NK-92 (cell line): Measurements from ENCODE around the gene MT1E.

Experiments used
- DNase-seq: peaks from one replicate; lab custom pipeline; 2025; ENCODE audit not compliant: unreplicated experiment; lab: John Stamatoyannopoulos, UW

MT1E gene

GRCh38 chr16:56623637-56624036, 1.9 kb upstream of the MT1E start:
- no peak for DNase-seq

- DNase-seq: no peak
Observed at GRCh38 chr16:56625943-56626654, 518 bp downstream of the MT1E start.

GRCh38 chr16:56626685-56627084, 1.1 kb downstream of the MT1E start:
- no peak for DNase-seq

GRCh38 chr16:56628486-56629350, 3.1 kb downstream of the MT1E start:
- DNase-seq: no peak

- DNase-seq: no peak
Observed at GRCh38 chr16:56629531-56629930, 4.0 kb downstream of the MT1E start.

GRCh38 chr16:56630134-56630533, 4.6 kb downstream of the MT1E start:
- no peak for DNase-seq

- DNase-seq: no peak
Observed at GRCh38 chr16:56631197-56631596, 5.6 kb downstream of the MT1E start.

GRCh38 chr16:56631832-56632155, 6.2 kb downstream of the MT1E start:
- DNase-seq: no peak

GRCh38 chr16:56632156-56632847, 6.7 kb downstream of the MT1E start, which contains the start of gene MT1M:
TSS of gene MT1M (plus strand) at chr16:56632659. CDS start at chr16:56632732, 73 bp downstream.
- no peak for DNase-seq

- DNase-seq: no peak
Observed at GRCh38 chr16:56632848-56633365, 7.3 kb downstream of the MT1E start.

GRCh38 chr16:56633535-56633934, 8.0 kb downstream of the MT1E start:
- no peak for DNase-seq

GRCh38 chr16:56634715-56635440, 9.3 kb downstream of the MT1E start:
- no peak for DNase-seq

- no peak for DNase-seq
Observed at GRCh38 chr16:56635441-56635967, 9.9 kb downstream of the MT1E start.

- DNase-seq: no peak
Observed at GRCh38 chr16:56636616-56637413, 11.2 kb downstream of the MT1E start.

GRCh38 chr16:56637814-56638750, 12.5 kb downstream of the MT1E start, which contains the start of gene MT1A:
TSS of gene MT1A (plus strand) at chr16:56638666. CDS start at chr16:56638739, 73 bp downstream.
- DNase-seq: no peak

GRCh38 chr16:56639045-56639444, 13.5 kb downstream of the MT1E start:
- DNase-seq: no peak

- DNase-seq: no peak
Observed at GRCh38 chr16:56640076-56640475, 14.5 kb downstream of the MT1E start.

- DNase-seq: no peak
Observed at GRCh38 chr16:56641166-56641565, 15.6 kb downstream of the MT1E start.
